Measurements from ENCODE around the gene EVC.

The EVC gene

GRCh38 chr4:5710961-5711478 is at the start of gene EVC:
Gene EVC (plus strand): TSS chr4:5711201. CDS start chr4:5711381, 180 bp downstream.
- no peak for DNase-seq

GRCh38 chr4:5661237-5661636 is 49.8 kb upstream of the EVC start:
- no peak for DNase-seq

- no peak for DNase-seq
Observed at GRCh38 chr4:5662555-5662954, 48.4 kb upstream of the EVC start.

DNA sequence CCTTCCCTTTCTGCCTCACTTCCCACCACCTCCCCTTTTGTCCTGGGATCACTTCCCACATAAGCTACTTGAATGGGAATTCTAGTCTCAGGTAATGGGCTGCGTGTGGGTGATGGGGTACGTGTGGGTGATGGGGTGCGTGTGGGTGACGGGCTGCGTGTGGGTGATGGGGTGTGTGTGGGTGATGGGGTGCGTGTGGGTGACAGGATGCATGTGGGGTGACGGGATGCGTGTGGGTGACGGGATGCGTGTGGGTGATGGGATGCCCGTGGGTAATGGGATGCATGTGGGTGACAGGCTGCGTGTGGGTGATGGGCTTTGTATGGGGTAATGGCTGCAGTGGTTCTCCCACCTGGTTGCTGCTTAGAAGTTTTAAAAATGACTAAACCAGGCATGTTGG is 46.2 kb upstream of the EVC start:
- no peak for DNase-seq

DNA sequence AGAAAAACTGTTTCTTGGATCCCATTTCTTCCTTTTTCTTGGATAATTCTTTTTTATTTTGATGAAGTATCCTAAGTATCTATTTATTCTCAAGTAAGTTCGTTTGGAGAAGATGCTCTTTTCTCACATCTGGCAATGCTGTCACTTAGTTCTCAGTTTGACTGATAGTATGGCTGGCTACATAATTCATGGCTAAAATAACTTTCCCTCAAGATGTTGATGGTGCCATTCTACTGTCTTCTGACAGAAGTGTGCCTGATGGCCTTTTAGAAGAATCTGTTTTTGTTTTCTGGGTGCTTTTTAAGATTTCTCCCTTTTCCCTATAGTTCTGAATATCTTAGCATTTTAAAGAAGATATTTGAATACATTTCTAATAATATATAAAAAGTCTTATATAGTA is 44.3 kb upstream of the EVC start:
- DNase-seq, result no peak

DNA sequence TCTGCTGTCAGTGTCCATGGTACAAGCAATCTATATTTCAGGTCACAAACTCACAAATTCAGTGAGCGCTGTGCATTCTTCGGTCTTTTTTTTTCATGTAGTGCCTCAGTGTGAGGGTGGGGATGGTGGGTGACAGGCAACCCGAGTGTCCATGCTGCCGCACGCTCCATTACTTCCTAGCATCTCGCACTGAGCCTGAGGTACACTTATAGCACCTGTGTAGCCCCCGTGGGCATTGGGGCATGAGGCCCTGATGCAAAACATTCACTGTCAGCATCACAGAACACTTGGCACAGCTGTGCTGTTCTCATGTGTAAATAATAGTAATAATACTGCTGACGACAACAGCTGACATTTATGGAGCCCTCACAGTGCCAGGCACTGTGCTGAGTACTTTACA is 34.2 kb upstream of the EVC start:
- DNase-seq, result no peak

DNA sequence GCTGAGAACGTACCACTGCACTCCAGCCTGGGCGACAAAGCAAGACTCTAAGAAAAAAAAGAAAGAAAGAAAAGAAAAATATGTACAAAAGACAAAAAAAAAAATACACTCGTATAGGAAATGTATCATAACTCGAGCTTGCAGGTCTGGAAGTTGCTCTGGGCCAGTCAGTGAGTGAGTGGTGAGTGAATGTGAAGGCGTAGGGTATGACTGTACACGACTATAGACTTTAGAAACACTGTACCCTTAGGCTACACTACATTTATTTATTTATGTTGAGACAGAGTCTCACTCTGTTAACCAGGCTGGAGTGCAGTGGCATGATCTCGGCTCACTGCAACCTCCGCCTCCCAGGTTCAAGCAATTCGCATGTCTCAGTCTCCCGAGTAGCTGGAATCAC is 32.0 kb upstream of the EVC start:
- no peak for DNase-seq

- DNase-seq, result no peak
Observed at GRCh38 chr4:5683566-5683965, 27.4 kb upstream of the EVC start.

- no peak for DNase-seq
Observed at GRCh38 chr4:5685296-5685695, 25.7 kb upstream of the EVC start.

DNA sequence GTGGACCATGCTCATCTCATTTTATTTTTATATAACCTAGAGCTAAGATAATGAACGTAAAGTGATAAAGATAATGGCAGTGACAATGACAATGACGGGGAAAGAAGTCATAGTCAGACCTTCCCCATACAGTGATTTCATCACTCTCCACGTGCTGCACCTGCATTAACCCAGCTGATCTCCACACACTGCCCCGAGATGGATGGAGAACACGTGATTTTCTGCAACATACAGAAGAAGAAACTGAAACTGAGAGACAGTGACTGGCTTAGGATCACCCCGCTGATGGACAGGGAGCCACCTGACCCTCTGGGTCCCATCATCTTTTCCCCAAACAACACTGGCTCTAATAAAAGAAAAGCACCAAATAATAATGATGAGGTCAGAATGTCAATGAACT is 24.7 kb upstream of the EVC start:
- no peak for DNase-seq

DNA sequence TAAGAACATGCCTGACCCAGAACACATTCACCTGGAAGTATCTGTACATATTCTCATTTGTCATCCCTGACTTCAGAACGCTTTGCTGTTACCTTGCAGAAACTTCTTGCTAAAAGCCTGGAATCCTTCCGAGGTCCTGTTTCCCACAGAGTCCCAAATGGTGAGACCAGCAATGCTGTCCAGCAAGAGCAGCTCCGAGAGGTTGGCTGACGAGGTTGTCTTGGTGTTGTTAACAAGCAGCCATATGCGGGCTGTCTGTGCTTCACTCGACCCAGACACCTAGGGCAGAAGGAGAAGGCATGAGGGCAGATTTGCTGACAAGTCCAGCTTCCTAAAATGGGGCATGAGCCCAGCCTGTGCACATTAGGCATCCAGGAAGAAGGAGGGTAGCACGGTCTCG is 21.9 kb upstream of the EVC start:
- no peak for DNase-seq

- DNase-seq, result no peak
Observed at GRCh38 chr4:5691491-5692132, 19.4 kb upstream of the EVC start.

DNA sequence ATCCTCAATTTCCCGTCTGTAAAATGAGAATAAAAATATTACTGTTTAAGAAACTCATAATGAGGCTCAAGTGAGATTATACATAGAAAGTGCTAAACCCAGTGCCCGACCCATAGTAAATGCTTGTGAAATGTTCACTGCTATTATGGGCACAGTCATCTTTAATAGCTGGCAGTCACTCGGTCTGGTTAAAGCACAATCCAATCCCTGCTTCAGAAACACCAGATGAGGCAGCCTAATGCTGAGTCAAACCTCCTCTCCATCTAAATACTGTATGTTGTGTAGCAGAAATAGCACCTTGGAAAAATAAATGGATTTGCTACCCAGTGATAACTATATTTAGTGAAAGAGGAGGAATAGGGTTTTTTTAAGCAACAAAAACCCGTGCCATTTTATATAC is 17.1 kb upstream of the EVC start:
- DNase-seq, result no peak

DNA sequence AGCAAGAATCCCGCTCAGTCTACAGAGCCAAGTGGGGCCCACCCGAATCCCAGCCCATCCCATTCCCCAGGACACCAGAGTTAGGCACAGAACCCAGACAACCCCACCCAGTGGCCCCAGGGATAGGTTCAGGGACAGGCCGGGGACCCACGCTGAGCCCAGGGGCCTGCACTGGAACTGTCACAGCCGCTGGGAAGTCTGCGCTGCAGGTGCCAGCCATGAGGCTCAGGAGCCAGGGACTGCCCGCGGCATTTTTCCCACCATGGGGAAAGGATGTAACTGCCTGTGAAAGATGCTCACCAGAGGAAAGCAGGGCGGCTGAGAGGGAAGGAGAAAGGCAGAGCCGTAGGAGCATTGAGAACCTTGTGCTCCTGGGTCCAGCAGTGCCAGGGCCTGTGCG is 14.7 kb upstream of the EVC start:
- DNase-seq, result no peak

GRCh38 chr4:5700459-5700858 is 10.5 kb upstream of the EVC start:
- no peak for DNase-seq

DNA sequence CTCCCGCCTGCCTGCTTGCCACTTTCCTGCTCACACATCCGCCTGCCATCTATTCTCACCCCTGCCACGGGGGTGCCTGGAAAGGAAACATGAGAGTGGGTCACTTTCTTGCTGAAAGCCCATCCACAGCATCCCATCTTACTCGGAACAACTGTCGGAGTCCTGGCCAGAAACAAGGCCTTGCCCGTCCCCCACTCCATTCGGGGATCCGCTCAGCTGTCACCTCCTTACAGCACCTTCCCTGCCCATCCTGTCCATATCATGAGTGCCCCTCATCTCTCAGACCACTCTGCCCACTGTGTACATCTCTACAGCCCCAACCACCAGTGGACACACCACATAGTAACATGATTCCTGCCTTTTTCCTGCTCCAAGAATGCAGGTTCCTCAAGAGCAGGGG is 9.0 kb upstream of the EVC start:
- DNase-seq, result no peak

- DNase-seq, result no peak
Observed at GRCh38 chr4:5703831-5704230, 7.2 kb upstream of the EVC start.

DNA sequence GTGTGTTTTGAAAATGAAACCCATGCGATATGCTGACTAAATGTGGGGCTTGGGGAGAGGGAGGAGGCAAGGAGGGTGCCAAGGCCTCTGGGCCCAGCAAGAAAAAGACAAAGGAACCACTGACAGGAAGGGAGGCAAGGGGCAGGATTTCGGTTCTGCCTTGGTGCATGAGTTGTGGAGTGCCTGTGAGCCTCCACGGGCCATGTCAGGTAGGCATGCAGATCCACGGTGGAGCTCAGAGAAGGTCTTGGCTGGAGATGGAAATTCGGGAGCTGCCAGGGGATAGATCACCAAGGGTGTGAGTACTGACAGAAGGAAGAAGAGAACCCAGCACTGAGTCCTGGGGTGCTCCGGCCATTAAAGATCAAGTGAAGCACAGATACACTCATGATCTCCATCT is 6.7 kb upstream of the EVC start:
- no peak for DNase-seq

- no peak for DNase-seq
Observed at GRCh38 chr4:5705647-5706320, 5.2 kb upstream of the EVC start.

GRCh38 chr4:5706486-5707290 is 4.3 kb upstream of the EVC start:
- DNase-seq, result no peak

DNA sequence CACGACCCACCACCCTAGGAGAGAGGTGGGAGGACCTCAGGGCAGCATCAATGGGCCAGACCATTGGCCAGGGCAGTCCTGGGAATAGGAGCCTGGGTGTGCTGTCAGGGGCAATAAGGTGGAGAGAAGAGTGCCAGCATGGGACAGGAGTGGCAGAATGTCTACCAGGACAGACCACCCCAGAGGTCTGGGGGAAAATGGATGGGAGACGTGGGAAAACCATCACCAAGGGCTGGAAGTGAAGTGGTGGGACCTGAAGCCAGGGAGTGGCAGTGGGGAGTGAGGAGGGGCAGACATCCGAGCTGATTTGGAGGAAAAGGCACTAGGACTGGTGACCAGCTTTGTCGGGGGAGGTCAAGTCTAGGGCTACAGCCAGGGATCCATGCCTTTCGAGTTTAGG is 3.6 kb upstream of the EVC start:
- DNase-seq, result no peak

GRCh38 chr4:5707778-5708448 is 3.1 kb upstream of the EVC start:
- DNase-seq, result no peak

DNA sequence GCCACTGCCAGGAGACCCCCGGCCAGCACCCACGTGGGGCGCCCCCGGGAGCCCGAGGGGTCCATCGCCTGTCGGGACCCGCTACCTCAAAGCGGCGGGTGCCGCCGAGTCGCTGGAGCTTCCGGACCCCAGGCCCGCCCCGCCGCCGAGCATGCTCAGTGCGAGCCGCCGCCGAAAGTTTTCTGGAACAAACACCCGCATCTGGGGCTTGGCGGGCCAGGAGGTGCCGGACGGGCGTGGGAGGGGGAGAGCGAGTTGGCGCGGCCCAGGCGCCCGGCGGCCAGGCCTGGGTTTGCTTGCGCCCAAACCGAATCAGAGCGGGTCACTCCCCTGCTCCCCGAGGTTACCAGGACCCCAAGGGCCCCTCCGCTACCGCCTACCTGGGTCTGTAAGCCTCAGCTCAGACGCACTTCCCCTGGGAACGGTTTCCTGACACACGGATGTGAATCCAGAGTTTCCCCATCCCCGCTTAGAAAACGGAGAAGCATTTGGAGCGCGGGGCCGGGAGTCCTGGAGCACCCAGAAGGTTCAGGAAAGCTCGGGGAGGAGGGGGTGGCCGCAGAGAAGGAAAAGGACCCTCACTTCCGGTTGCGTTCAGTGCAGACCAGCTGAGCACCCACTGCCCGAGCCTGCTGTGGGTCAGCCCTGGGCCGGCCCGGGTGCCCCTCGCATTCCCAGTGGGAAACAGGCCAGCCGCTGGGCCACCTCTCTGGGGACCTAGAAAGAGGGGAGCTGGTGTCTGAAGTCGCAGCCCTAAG is 2.4 kb upstream of the EVC start, which contains the start of gene EVC2:
EVC2 (minus strand) TSS at position 111 of the 758 bp plus-strand sequence; CDS start at position 65, 46 bp downstream.
- no peak for DNase-seq
